CD4-positive, alpha-beta T cell treated with Interleukin-17A for 1 hour (primary cell): ENCODE measurements around the gene HAPLN1.

Experiments
- DNase-seq: peaks from one replicate; pipeline ENCODE4 v3.0.0-alpha.2; 2020

Gene HAPLN1

DNA sequence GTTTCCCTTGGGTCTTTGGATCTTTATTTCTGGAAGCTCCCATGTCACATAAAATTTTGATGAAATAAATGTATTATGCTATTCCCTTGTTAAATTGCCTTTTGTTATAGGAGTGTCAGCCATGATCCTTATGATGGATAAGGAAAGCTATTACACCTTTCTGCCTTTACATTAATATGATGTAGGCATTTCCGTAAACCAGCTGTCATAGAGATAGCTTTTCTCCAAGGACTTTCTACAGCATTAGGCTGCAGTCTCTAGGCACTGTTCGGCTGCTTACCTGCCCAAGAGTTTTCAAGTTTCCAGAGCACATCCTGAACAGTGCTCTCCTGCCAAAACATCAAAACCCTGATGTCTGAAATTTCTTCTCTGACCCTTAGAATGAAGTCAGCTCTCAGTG lies 87.4 kb downstream of the HAPLN1 start:
- no peak for DNase-seq

DNA sequence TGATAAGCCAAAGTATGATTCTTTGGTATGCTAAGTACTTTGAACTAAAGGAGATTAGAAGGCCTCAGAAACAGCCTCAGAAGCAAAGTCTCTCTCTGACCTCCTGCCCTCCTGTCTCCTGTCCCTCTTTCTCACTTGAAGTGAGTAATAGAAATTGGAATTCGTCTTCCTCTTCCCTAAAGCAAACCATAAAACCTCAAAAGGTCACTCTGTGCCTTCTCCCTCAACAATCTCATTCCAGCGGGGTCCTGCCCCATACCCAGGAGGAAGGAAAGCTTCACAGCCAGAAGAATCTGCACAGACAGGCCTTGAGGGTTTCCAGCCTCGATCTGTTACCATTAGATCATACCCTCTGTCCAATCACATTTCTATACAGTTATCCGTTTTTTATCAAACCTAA lies 87.8 kb downstream of the HAPLN1 start:
- no peak for DNase-seq

DNA sequence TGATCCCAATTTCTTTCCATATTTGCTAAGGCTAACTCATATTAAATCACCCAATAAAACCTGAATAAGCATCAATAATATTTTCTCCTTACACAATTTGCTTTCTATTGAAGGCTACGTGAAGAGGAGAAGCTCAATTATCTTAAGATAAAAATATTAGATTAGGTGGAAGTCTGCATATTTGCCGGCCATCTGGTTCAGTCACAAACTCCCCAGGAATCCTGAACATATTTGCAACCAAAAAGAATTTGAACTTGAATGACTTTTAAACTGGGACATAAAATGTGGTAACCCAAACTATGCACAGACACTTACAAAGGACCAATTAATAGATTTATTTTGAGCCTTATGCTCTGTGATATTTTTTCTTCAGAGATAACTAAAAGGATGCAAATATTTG lies 92.3 kb downstream of the HAPLN1 start:
- DNase-seq: no peak

DNA sequence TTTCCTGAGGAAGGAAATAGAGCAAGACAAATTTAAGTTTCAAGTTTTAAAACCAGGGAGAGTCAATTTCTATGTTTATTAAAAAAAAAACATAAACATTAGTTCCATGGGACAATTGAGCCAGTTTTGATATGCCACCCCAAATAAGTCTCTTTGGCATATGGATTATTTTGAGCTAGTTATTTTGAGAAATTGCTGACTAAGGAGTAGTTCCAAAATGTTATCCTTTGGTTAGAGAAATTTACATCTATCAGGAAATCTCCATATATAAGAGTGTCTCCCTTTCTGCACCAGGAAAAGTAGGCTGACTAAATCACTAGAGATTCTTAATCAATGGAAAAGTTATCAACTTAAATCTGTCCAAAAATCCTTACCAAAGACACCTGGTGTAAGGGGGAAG lies 105.8 kb downstream of the HAPLN1 start:
- no peak for DNase-seq

DNA sequence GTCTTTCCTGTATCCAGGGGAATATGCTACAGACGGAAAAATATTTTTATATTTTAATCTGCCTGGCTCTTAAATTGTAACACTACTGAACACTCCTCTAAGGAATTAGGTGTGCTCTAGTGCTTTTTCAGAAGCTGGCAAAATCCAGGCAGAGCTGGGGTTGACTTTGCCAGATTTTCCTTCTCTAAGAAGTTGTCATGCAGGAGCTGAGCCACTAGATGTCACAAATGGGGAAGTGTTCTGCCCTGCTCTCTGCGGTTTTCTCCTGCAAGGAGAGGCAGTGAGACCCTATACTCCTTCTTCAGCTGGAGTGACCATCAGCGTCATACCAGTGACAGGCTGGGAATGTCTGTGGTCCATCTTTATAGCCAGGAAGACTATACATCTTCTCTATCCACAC lies 112.5 kb downstream of the HAPLN1 start:
- no peak for DNase-seq

DNA sequence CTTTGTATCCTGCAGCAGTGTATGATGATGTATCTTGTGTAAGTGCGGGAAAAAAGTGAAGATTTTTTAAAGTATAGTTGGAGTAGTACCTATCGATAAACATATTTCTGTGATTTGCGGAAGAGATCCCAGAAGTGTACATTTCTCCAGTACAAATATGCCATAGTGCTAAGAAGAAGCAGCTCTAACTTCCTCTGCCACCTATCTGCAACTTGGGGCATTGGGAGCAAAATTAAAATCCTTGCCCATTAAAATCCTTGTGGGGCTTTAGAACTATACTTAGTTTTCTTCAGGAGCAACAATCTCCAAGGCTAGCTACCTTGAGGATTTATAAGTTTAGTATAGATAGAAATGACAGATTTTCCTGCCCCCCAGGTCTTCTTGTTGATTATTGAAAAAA lies 125.4 kb downstream of the HAPLN1 start:
- no peak for DNase-seq

DNA sequence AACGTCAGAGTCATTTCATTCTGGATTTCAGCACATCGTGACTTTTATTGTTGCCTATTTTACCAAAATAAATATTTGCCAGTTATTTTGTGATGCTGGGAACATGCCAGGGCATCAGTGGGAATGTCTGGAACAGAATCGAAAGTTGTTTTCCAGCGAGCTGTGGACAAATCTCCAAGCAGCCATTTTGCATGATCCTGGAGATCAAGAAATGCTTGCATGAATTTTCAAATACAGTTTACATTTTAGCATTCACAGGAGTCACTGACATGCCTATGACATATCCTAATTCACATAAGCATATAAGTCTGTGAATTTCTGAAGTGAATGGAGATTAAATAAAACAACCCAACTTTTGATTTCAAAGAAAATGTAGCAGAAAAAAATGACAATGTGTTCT lies 129.7 kb downstream of the HAPLN1 start:
- no peak for DNase-seq

DNA sequence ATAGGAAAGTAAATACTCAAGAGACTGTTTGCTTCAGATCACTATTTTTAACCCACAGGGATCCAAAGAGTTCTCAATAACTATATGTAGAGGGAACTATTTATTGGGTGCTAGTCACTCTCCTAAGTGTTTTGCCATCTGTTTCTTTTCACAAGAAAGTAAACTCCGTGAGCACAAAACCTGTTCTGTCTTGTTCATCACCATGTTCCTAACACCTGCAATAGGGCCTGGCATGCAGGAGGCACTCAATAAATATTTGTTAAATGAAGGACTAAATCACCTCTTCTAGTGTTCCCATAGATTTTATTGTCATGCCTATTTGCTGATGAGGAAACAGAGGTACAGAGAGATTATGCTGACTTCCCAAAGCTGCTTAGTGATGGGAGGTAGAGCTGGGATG lies 130.9 kb downstream of the HAPLN1 start:
- no peak for DNase-seq
